HCT116 (cell line): ENCODE measurements around the gene TPM3. TPM values are rescaled to one million over a fixed set of nuclear protein-coding genes. Genes with fewer than 3 reads are reported as not detected.

Experiments
- ATAC-seq: fragments of 200-7000 bp; cut with Tn5 transposase; 2 replicates; pipeline ENCODE4 v1.9.1; 2020; ENCODE audit warnings: mild to moderate bottlenecking, moderate library complexity
- BruUV-seq: library from RNA; stranded (reverse); fragments of 400-500 nt; replicated peaks from 2 replicates; lab custom pipeline; 2021; lab: Mats Ljungman, UMichigan
- CTCF ChIA-PET: fragments of 300-600 bp; sonication (Branson Sonifier 250); formaldehyde crosslinking; loops from one replicate; lab custom pipeline; 2021; ENCODE audit warnings: antibody characterized with exemption; lab: Charles Lee
- POLR2A ChIA-PET: fragments of 300-600, 350-600 bp; sonication (Branson Sonifier 250); formaldehyde crosslinking; loops from one replicate; lab custom pipeline; 2021; ENCODE audit warnings: antibody characterized with exemption; lab: Charles Lee
- RAD21 ChIA-PET, 2 experiments: fragments of 300-600 bp; sonication (Branson Sonifier 250); formaldehyde crosslinking; loops; one replicate each; lab custom pipeline; 2023; ENCODE audit warnings: low total read pairs in 2 of 2; ENCODE audit not compliant: uncharacterized antibody in 2 of 2, unreplicated experiment in 2 of 2, low non-redundant PET in 1 of 2; lab: Charles Lee
- DNase-seq: peaks from one replicate; pipeline ENCODE4 v3.0.0-alpha.2; 2010; ENCODE audit warnings: low read depth, low spot score
- H2AFZ ChIP-seq: fragments of 200-600 bp; shearing (Covaris generic), sonication (generic); 2 replicates; pipeline ENCODE4 v1.6.1; 2017; ENCODE audit warnings: low read depth, mixed run types, mixed read lengths, antibody characterized with exemption, low read length; ENCODE audit not compliant: poor library complexity, severe bottlenecking
- H3K27ac ChIP-seq: 2 replicates; pipeline ENCODE4 v1.5.1; 2012; ENCODE audit warnings: low read depth, low read length
- H3K27me3 ChIP-seq: fragments of 200-600 bp; sonication (generic); 2 replicates; pipeline ENCODE4 v1.6.1; 2016; ENCODE audit warnings: mixed run types, low read length, mixed read lengths; ENCODE audit not compliant: insufficient read depth
- H3K36me3 ChIP-seq, 2 experiments: fragments of 200-500 bp in 1 of 2; fragments of 200-600 bp in 1 of 2; sonication (Bioruptor generic) in 1 of 2; sonication (generic) in 1 of 2; 2 replicates each; pipeline versions ENCODE4 v1.5.1 to v1.6.1; 2014 to 2016; ENCODE audit warnings: low read length in 2 of 2, inconsistent platforms in 1 of 2, mixed read lengths in 1 of 2, mixed run types in 1 of 2; ENCODE audit not compliant: insufficient read depth in 2 of 2, control insufficient read depth in 1 of 2
- H3K4me1 ChIP-seq, 2 experiments: fragments of 200-600 bp in 1 of 2; sonication (generic) in 1 of 2; 2 replicates each; pipeline versions ENCODE4 v1.5.1 to v1.6.1; 2012 to 2017; ENCODE audit warnings: low read length in 2 of 2, inconsistent platforms in 1 of 2, mild to moderate bottlenecking in 1 of 2, mixed read lengths in 1 of 2, mixed run types in 1 of 2, moderate library complexity in 1 of 2; ENCODE audit not compliant: insufficient read depth in 2 of 2, control insufficient read depth in 1 of 2
- H3K4me2 ChIP-seq: fragments of 200-600 bp; sonication (generic); 2 replicates; pipeline ENCODE4 v1.6.1; 2017; ENCODE audit warnings: mixed run types, low read length, mixed read lengths
- H3K4me3 ChIP-seq, 2 experiments: fragments of 200-600 bp in 1 of 2; sonication (generic) in 1 of 2; replicated peaks in 1 of 2; 2 replicates each; pipeline ENCODE4 v1.5.1; 2011 to 2016; ENCODE audit warnings: low read length in 2 of 2, control low read depth in 1 of 2, low read depth in 1 of 2, mild to moderate bottlenecking in 1 of 2, mixed read lengths in 1 of 2, mixed run types in 1 of 2
- H3K79me2 ChIP-seq: fragments of 200-600 bp; sonication (generic); 2 replicates; pipeline ENCODE4 v1.6.1; 2017; ENCODE audit warnings: mild to moderate bottlenecking, mixed run types, low read length, moderate library complexity, mixed read lengths; ENCODE audit not compliant: insufficient read depth
- H3K9ac ChIP-seq: fragments of 200-600 bp; sonication (generic); 2 replicates; pipeline ENCODE4 v1.6.1; 2016; ENCODE audit warnings: low read length, mixed read lengths
- H3K9me2 ChIP-seq: fragments of 200-600 bp; sonication (generic), shearing (Covaris generic); 2 replicates; pipeline ENCODE4 v1.6.1; 2017; ENCODE audit warnings: mixed run types, mild to moderate bottlenecking, moderate library complexity; ENCODE audit not compliant: insufficient read depth
- H3K9me3 ChIP-seq, 2 experiments: fragments of 200-500 bp in 1 of 2; fragments of 200-600 bp in 1 of 2; sonication (Bioruptor generic) in 1 of 2; sonication (generic) in 1 of 2; 2 replicates each; pipeline ENCODE4 v1.6.1; 2014 to 2017; ENCODE audit warnings: low read length in 2 of 2, mixed read lengths in 2 of 2, inconsistent platforms in 1 of 2, low read depth in 1 of 2, mild to moderate bottlenecking in 1 of 2, mixed run types in 1 of 2, moderate library complexity in 1 of 2; ENCODE audit not compliant: control insufficient read depth in 1 of 2, insufficient read depth in 1 of 2
- H4K20me1 ChIP-seq: fragments of 200-600 bp; sonication (generic), shearing (Covaris generic); 2 replicates; pipeline ENCODE4 v1.6.1; 2017; ENCODE audit warnings: mixed run types, mild to moderate bottlenecking, moderate library complexity; ENCODE audit not compliant: insufficient read depth
- CBX3 ChIP-seq: IDR thresholded peaks from 2 replicates; pipeline ENCODE4 v1.6.1; 2012; ENCODE audit warnings: low read depth
- CTCF ChIP-seq, 3 experiments: fragments of 200-600 bp in 1 of 3; sonication (generic) in 1 of 3; IDR thresholded peaks in 2 of 3; conservative IDR thresholded peaks in 1 of 3; 2 replicates each; pipeline ENCODE4 v1.5.1; 2012 to 2017; ENCODE audit warnings: low read depth in 2 of 3, low read length in 2 of 3, antibody characterized with exemption in 1 of 3, borderline replicate concordance in 1 of 3, control low read depth in 1 of 3, mild to moderate bottlenecking in 1 of 3, mixed read lengths in 1 of 3, mixed run types in 1 of 3, moderate library complexity in 1 of 3; ENCODE audit not compliant: insufficient read depth in 1 of 3
- EGR1 ChIP-seq: IDR thresholded peaks from 2 replicates; pipeline ENCODE4 v1.6.1; 2012; ENCODE audit warnings: low read depth
- EZH2 ChIP-seq: fragments of 200-600 bp; sonication (generic); IDR thresholded peaks from 2 replicates; pipeline ENCODE4 v1.6.1; 2017; ENCODE audit warnings: antibody characterized with exemption, mixed run types
- JUND ChIP-seq: IDR thresholded peaks from 2 replicates; pipeline ENCODE4 v1.6.1; 2012
- MAX ChIP-seq: IDR thresholded peaks from 2 replicates; pipeline ENCODE4 v1.6.1; 2012
- RAD21 ChIP-seq: IDR thresholded peaks from 2 replicates; pipeline ENCODE4 v1.6.1; 2012; ENCODE audit warnings: low read depth, mild to moderate bottlenecking
- SP1 ChIP-seq: IDR thresholded peaks from 2 replicates; pipeline ENCODE4 v1.6.1; 2012; ENCODE audit warnings: low read depth
- YY1 ChIP-seq: IDR thresholded peaks from 2 replicates; pipeline ENCODE4 v1.6.1; 2011; ENCODE audit warnings: low read length, low read depth, moderate library complexity, mild to moderate bottlenecking; ENCODE audit not compliant: insufficient replicate concordance; ENCODE audit errors: extremely low read depth
- intact Hi-C: fragments of 100-400 bp; cut with micrococcal nuclease; formaldehyde crosslinking; loops from 2 replicates; pipeline ENCODE4 v1.10.0; 2022
- total RNA-seq: library from RNA; stranded (reverse); gene quantifications from one replicate; pipeline ENCODE4 v1.2.1, GENCODE V29; 2021; ENCODE audit not compliant: unreplicated experiment

Gene TPM3
- total RNA-seq, 1 experiment from 2014 or later: 457 TPM

GRCh38 chr1:154155251-154155650 is 36.6 kb downstream of the TPM3 start:
- POLR2A ChIA-PET: no interaction called here
- no peak for ATAC-seq
- H3K9me2 ChIP-seq: no peaks in the 10 kb centered on the region
- no TSS peak for BruUV-seq
- no peaks in the 10 kb centered on the region for H4K20me1 ChIP-seq
- no peak for DNase-seq
- no peak overlapping the region for H2AFZ ChIP-seq
- H3K27ac ChIP-seq: no peak overlapping the region
- intact Hi-C loops: no loop called here
- no peaks in the 10 kb centered on the region for H3K27me3 ChIP-seq
- no peaks in the 10 kb centered on the region for H3K4me1 ChIP-seq
- CTCF ChIA-PET: no interaction called here
- H3K79me2 ChIP-seq: peaks cover 20% of the 10 kb centered on the region
- TF ChIP-seq RAD21 (no peak), CBX3 (no peak), MAX (no peak), SP1 (no peak), EGR1 (no peak)
- TF ChIP-seq, all 23 proteins: peak for 0
- Histone ChIP-seq H3K9me3 (no peaks in the 10 kb centered on the region), H3K4me2 (no peak overlapping the region), H3K4me3 (no peak overlapping the region), H3K9ac (no peak overlapping the region), H3K36me3 (peaks cover 13 to 28% of the 10 kb centered on the region in 2 experiments; a peak in 3 of 4 replicates)
- RAD21 ChIA-PET: no interaction called here

GRCh38 chr1:154154534-154155191 is 37.2 kb downstream of the TPM3 start, which contains the start of gene NUP210L:
Gene NUP210L, minus strand, starts transcription at chr1:154155073.
- Histone ChIP-seq H3K9me2 (no peaks in the 10 kb centered on the region), H4K20me1 (no peaks in the 10 kb centered on the region), H2AFZ (no peak within 1 kb of the TSS), H3K27me3 (no peaks in the 10 kb centered on the region), H3K79me2 (peaks cover 14% of the 10 kb centered on the region), H3K4me3 (no peak within 1 kb of the TSS), H3K9ac (no peak within 1 kb of the TSS), H3K36me3 (peaks cover 11 to 22% of the 10 kb centered on the region in 2 experiments; a peak in 3 of 4 replicates), H3K9me3 (no peaks in the 10 kb centered on the region), H3K27ac (no peak within 1 kb of the TSS), H3K4me1 (no peaks in the 10 kb centered on the region), H3K4me2 (no peak within 1 kb of the TSS)
- peak; percentile 44; the same call in 1 of the 2 replicates for ATAC-seq
- BruUV-seq: no TSS peak
- ChIA-PET RAD21 (no interaction called here), POLR2A (no interaction called here), CTCF (no interaction called here)
- intact Hi-C loops: no loop called here
- TF ChIP-seq EZH2: no peak
- no peak for TF ChIP-seq CBX3
- no peak for TF ChIP-seq JUND
- TF ChIP-seq CTCF (IDR thresholded peaks at IDR 0.05 in 2 of 3, conservative IDR thresholded peaks at IDR 0.05 in 1 of 3; ENCODE audit: borderline replicate concordance in 1 of 3, insufficient read depth in 1 of 3, low read depth in 2 of 3, low read length in 2 of 3): 0 out of 6 replicates have a peak, but pooled peaks of 1 of the 3 experiments have one; percentile 7
- no peak for TF ChIP-seq YY1
- no peak for TF ChIP-seq MAX
- no peak for DNase-seq
